GM20431 (cell line): ENCODE results near the gene GCC1.

Experiments
- in situ Hi-C: fragments of 300-500 bp; cut with MseI, MboI; formaldehyde crosslinking; loops from one replicate; pipeline ENCODE4 v1.15.0; 2020; ENCODE audit warnings: low sequenced_read_pairs; ENCODE audit not compliant: unreplicated experiment

Gene GCC1, protein sequence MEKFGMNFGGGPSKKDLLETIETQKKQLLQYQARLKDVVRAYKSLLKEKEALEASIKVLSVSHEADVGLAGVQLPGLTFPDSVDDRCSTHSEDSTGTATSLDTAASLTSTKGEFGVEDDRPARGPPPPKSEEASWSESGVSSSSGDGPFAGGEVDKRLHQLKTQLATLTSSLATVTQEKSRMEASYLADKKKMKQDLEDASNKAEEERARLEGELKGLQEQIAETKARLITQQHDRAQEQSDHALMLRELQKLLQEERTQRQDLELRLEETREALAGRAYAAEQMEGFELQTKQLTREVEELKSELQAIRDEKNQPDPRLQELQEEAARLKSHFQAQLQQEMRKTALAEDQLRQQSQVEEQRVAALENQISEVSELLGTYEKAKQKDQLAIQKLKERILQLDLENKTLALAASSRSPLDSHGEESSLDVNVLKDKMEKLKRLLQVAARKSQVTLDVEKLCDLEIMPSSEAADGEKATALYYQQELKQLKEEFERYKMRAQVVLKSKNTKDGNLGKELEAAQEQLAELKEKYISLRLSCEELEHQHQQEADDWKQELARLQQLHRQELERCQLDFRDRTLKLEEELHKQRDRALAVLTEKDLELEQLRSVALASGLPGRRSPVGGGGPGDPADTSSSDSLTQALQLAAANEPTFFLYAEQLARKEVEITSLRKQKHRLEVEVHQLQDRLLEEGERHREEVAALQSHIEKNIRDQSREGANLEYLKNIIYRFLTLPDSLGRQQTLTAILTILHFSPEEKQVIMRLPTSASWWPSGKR

GRCh38 chr7:127585044-127585953 lies at the start of gene GCC1:
GCC1 (minus strand) TSS chr7:127585596; CDS start chr7:127585182, 414 bp downstream.
- in situ Hi-C loops = no loop called here

- in situ Hi-C loops = no loop called here
Measured at GRCh38 chr7:127632276-127632910, 47.0 kb upstream of the GCC1 start.

DNA sequence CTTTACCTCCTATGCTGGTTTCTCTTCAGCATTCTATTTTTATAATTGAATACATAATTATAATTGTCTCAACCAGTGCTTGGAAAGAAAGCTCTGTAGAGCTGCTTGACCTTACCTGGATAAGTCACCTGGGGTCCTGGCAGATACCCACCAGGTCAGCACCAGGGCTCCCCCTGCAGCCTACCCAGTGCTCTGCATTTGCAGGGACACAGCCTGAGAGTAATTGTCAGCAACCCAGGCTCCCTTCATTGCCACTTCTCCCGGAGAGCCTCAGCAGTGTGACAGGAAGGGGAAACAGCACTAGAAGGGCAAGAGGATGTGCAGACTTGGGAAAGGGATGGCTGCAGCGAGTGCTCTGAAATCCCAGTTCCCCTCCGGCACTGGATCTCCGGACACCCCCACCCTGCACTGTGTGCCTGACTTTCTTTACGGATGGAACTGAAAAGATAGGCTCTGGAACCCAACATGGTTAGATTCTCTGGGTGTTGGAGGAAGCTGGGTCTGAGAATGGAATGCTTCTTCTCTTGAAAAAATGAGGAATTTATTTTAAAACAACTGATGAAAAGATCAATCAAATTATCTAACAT lies 44.0 kb upstream of the GCC1 start:
- in situ Hi-C loops = no loop called here

DNA sequence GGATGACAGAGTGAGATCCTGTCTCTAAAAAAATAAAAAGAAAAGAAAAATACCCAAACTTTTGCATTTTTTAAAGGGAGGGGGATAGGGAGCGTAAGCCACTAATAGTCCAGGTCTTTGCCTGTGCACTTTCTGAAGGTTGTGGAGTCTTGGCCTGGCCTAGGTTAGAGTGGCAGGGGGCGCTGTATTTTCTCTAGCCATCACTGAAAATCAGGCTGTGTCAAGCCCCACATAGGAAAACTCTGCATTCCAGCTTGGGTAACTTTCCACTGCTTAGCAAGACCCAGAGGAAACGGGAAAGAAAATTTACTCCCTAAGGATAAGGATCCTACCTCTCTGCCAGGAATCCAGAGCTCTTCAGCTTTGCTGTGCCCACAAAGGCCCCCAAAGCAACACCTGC lies 43.0 kb upstream of the GCC1 start:
- in situ Hi-C loops = no loop called here

DNA sequence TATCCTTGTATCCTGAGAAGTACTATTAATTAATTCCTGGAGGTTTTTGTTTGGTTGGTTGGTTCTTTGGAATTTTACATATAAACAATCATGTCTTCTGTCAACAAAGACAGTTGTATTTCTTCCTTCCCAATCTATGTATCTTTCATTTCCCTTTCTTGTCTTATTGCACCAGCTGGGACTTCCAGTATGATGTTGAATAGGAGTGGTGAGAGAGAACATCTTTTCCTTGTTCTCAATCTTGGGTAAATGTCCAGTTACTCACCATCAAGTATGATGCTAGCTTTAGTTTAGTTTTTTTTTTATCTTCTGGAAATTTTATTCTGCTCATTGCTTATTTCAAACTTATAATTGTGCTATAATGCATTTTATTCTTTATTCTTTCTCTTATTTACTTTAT lies 39.9 kb upstream of the GCC1 start:
- in situ Hi-C loops = no loop called here

DNA sequence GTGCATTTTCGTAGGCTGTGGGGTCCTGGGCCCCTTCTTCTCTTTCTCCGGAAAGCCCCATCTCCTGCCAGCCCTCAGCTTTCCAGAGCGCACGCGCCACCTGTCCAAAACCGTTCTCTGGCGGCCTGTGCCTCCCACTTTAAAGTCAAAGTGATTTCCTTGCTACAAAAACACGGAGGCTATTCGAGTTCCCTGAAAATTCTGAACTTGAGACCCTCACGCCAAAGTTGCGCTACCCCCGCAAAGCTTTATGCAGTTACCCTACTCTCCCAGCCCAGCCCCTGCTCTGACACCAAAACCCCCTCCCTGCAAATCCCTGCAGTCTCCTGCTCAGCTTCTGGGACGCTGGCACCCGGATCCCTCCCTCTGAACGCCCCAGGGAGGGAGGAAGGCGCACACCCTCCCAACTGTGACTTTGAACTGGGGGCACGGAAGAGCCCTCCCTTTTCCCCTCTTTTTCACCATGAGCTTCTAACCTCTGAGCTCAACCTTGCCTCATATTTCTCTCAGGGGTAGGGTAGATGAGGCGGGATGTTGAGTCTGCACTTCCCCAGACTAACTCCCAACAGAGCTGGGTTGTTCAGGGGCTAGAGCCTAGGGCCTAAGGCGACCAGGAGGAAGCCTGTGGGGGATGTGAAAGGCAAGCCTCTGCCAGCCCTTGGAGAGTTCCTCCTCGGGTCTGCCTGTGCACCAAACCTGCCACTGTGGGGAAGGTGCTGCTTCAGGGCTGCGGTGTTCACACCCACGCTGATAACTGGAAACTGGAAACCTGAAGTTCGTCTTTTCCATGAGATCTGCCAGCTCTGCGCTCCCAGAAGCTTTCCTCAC lies 35.2 kb upstream of the GCC1 start:
- in situ Hi-C loops = no loop called here

- in situ Hi-C loops = no loop called here
Measured at GRCh38 chr7:127619681-127620405, 34.4 kb upstream of the GCC1 start.

GRCh38 chr7:127618775-127619174 lies 33.4 kb upstream of the GCC1 start:
- in situ Hi-C loops = no loop called here

DNA sequence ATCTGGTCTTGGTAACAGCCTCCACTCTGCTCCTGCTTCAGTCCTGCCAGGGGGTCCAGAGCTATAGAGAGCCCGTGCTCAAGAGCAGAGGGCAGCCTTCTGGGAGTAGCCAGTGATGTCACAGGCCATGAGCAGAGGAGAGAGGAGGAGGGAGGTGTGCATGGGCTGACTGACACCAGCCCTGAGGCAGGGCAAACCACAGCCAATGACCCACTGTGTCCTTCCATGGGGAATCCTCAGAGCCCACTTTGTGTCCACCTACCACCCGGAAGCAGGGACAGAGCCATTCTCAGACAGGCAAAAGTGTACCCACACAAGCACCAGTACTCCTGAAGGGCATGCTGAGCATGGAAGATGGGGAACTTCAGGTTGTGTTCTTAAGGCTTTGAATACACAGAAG lies 32.6 kb upstream of the GCC1 start, which contains the start of gene PAX4:
TSS of gene PAX4 (minus strand) at position 101 of the 400 bp plus-strand sequence. CDS start 2,214 bp downstream, outside the sequence.
- in situ Hi-C loops = no loop called here

GRCh38 chr7:127616724-127617123 lies 31.3 kb upstream of the GCC1 start:
- in situ Hi-C loops = no loop called here

GRCh38 chr7:127612263-127612662 lies 26.9 kb upstream of the GCC1 start:
- in situ Hi-C loops = no loop called here

DNA sequence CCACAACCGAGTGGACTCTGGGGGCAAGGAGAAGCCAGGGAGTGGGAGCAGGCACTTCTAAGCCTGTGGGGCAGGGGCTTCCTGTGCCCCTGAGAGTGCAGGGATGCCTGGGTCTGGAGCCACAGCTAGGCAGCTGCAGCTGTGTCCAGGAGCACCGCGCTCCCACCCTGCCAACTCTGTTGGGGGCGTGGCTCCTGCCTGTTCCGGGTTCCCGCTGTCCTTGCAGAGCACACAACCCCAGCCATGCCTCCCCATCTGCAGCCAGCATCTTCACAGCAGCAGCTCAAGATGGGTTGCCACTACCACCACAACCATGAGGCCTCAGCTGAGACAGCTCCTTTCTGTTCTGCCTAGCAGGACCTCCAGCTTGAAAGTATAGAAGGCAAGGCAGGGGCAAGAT lies 23.9 kb upstream of the GCC1 start:
- in situ Hi-C loops = no loop called here

DNA sequence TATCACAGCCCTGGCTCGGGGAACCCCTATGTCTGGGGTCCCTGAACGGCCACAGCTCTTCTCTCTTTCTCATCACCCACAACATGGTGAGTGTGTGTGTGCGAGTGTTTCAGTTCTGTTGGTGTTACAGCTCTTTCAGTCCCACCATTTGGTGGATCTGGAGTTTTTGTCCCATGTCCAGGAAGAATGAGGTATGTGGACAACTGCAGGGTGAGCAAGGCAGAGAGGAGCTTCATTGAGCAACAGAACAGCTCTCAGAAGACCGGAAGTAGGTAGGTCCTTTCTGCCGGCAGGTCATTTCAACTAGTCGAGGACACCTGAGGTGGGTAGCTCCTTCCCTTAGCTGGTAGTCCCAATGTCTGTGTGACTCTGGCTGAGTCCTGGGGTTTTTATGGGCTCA lies 23.1 kb upstream of the GCC1 start:
- in situ Hi-C loops = no loop called here

DNA sequence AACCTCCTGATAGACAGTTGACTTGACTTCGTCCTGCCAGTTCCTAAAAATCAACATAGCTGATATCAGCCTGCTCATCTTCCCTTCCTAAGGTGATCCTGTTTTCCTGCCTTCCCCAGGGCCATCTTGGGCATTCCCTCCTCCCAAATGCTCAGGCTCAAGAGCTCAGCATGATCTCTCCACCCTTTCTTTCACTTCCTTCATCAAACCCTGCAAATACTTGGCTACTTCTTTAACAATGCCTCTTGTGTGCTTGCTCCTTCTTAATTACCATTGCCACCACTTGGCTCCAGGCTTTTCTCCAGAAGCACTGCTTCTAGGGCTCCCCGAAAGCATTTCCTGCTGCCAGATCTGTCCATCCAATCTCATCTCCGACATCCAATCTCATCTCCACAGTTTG lies 15.5 kb upstream of the GCC1 start:
- in situ Hi-C loops = no loop called here

GRCh38 chr7:127598318-127598717 lies 12.9 kb upstream of the GCC1 start:
- in situ Hi-C loops = no loop called here

DNA sequence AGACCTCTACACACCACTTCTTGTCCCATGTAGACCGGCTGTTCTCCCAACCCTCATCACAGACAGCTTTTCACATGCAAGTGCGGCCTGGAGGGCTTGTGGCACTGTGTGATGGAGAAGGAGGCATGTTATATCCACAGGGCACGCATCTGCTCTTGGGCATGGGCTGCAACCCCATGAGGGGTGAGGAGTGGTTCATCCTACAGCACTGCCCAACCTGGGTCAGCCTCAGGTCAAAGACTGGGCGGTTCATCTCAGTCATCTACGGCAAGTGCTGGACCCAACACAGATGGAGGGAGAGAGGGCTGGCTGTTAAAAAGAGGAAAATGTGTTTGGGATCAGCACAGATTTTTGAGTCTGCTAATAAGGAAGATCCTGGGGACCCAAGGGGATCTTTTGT lies 10.3 kb upstream of the GCC1 start:
- in situ Hi-C loops = no loop called here

GRCh38 chr7:127594490-127594889 lies 9.1 kb upstream of the GCC1 start:
- in situ Hi-C loops = no loop called here

- in situ Hi-C loops = no loop called here
Measured at GRCh38 chr7:127592550-127592949, 7.2 kb upstream of the GCC1 start.
